Measurements from ENCODE around the gene KIF18A. TPM values are rescaled to one million over a fixed set of nuclear protein-coding genes. Genes with fewer than 3 reads are reported as not detected.
"Not testable (repeated sequence)": the region's sequence is repeated elsewhere in the genome, so short reads cannot be mapped to it uniquely, and the experiment has no call there.

KIF18A gene
- 10 to 100 TPM; 13.5 to 13.9 TPM for total RNA-seq

DNA sequence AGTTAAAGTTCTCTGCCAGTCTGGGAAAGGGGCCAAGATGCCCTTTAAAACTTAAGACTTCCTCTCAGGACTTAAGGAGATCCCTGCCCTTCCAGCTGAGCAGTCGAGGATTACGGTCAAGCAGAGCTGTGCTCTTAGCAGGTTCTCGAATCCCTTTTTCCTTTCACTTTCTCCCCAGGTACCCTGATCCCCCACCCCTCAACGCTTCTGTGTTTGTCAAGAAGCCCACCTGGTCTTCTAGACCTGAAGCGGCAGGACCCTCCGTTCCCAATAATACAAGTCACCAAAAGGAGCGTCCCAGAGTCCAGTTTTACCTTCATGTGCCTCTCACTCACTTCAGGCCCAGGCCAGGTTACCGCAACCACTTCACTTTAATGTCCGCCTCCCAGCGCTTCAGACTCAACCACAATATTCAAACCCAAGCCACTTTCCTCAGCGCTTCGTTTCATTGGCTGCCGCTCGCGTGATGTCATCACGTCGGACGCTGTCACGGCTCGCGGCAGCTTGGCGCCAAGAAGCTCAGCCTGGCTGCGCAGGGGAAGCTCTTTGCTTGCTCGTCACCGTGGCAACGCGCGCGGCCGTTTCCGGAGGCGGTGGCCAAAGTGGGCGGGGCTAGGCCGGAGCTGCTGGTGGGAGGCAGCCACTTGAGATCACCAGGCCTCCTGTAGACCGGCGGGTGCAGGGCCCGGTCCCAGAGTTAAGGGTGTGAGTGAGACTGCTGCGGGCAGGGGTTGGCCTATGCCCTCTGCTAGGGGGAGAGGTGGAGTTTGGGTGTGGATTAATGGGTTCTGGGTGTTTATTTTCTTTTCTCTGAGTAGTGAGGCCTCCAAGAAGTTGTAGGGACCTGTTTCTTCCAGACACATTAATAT lies at the start of gene KIF18A, which contains the start of gene METTL15:
Gene KIF18A (minus strand): TSS at position 407 of the 869 bp plus-strand sequence. CDS start 10,209 bp downstream, outside the sequence.
Gene METTL15 (plus strand): TSS at position 639 of the 869 bp plus-strand sequence. CDS start 4,947 bp downstream, outside the sequence.
- ChIA-PET CTCF (no interaction called here), POLR2A (interaction anchor here (1.2 kb wide), 1 partner anchor 28 kb away, joined by 4 read pairs; no protein-coding TSS in a partner anchor)

DNA sequence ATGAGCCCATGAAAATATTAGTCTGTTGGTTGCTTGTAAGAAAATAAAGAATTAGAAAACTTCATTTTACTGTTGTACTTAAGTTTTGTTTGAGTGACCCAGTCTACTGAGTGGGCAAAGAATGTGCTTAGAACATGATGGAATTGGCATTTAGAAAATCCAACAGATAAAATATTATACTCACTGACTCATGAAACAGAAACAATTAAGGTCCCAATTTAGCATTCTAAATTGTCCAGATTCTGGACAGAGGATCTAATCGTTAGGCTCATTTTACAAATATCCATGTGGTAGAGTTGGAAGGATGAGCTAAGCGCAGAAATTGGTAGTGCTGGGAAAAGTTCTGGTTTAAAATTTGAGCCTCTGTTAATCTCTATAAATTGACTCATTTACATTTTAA lies 45.6 kb upstream of the KIF18A start:
- ChIA-PET POLR2A (no interaction called here), CTCF (no interaction called here)

DNA sequence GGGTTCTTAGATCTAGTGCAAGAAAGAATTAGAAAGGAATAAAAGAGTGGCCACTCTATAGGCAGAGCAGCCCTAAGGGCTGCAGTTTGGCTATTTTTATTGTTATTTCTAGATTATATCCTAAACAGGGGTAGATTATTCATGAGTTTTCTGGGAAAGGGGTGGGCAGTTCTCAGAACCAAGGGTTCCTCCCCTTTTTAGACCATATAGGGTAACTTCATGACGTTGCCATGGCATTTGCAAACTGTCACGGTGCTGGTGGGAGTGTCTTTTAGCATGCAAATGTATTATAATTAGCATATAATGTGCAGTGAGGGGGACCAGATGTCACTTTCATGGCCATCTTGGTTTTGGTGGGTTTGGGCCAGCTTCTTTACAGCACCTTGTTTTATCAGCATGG lies 44.8 kb upstream of the KIF18A start:
- ChIA-PET POLR2A (no interaction called here), CTCF (no interaction called here)

- POLR2A ChIA-PET, result no interaction called here
- CTCF ChIA-PET, result no interaction called here
Measured at GRCh38 chr11:28146123-28146751, 38.3 kb upstream of the KIF18A start.

GRCh38 chr11:28144808-28145207 lies 36.9 kb upstream of the KIF18A start:
- CTCF ChIA-PET, result no interaction called here

DNA sequence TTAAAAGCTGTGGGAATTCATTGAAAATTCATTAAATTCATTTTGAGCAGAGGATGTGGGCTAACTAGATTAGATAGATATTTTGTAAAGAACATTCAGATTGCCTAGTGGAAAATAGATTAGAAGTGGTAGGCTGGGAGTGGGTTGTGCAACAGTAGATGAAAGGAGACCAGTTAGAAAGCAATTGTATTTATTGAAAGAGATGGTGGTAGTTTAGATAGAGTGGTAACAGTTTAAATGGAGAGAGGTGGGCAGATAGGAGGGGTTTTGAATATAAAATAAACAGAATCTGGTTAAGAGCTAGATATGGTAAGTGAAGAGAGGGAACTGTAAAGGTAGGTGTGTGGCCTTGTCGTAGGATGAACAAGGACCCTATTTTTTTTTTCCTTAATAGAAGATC lies 34.8 kb upstream of the KIF18A start:
- POLR2A ChIA-PET, result no interaction called here
- CTCF ChIA-PET, result no interaction called here

More at GRCh38 chr11:28144808-28145207, 36.9 kb upstream of the KIF18A start:
- POLR2A ChIA-PET, result no interaction called here

DNA sequence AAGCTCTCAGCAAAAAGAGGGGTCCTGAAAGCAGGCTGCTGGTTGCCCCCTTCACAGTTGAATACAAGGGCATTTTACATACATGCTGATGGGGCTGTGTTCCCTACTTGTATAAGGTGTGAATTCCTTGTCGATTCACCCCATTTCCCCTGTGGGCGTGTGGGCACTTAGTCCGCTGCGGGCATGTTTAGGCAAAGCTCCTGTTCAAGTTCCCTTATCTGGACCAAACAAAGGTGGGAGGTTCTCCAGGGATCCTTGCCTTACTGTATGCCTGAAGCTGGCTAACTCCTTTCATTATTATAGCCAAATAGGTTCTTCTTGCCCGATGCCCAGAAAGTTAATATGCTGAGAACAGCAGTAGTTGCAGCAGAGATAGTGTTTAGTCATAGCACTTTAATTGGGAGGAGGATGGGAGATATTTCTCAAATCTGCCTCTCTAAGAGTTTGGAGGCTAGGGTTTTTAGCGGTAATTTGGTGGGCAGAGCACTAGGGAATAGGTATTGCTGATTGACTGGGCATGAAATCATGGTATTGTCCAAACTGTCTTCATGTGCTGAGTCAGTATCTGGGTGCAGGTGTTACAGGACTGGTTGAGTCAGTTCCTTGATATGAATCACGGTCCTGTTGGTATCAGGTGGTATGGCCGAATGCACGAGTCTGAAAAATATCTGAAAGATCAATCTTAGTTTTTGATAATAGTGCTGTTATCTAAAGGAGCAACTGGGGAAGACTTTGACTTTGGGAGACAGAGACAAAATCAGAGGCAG lies 32.9 kb upstream of the KIF18A start:
- ChIA-PET POLR2A (no interaction called here), CTCF (no interaction called here)

DNA sequence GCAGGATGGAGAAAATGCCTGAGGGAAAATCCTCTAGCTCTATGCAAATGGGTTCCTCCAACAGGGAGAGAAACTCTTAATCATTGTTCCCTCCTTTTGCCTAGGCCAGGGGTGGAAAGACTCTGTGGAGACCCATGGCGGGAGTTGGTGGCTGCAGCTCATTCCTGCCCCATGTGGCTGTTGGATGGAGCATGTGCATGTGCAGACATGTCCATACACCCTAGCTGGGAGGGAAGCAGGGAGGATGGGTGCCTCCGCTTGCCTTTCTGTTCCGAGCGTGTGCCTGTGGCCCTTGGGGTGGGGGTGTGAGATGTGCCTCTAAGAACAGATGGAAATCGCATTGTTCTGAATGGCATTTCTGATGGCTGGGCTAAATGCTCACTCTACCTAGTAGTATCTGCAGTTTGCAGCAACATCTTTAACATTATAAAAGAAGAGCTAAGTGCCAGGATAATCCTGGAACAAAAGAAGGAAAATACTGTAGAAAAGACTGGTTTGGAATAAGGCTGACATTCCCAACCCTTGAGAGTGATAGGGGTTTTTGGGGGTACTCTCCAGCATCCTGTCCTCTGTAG lies 32.0 kb upstream of the KIF18A start:
- CTCF ChIA-PET, result no interaction called here
- POLR2A ChIA-PET, result no interaction called here

GRCh38 chr11:28137832-28138231 lies 29.9 kb upstream of the KIF18A start:
- CTCF ChIA-PET, result no interaction called here

DNA sequence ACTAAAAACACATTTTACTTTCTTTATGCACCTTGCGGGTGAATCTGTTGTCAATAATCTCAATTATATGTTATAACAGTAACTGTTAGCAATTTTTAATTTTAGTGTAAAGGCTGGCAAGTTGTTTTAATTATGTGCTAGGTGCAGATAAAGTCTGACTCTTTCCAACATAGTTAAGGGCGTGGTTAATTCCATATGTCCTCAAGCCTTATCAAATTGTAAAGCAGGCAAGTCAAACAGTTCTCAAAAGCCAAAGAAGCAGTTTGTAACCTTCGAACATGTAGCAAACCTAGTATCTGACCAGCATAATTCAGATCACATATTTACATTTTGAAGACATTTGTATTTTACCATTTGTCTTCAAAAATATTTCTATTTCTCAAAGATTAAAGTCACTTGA lies 29.4 kb upstream of the KIF18A start:
- CTCF ChIA-PET, result no interaction called here
- POLR2A ChIA-PET, result no interaction called here

More at GRCh38 chr11:28137832-28138231, 29.9 kb upstream of the KIF18A start:
- POLR2A ChIA-PET, result no interaction called here

DNA sequence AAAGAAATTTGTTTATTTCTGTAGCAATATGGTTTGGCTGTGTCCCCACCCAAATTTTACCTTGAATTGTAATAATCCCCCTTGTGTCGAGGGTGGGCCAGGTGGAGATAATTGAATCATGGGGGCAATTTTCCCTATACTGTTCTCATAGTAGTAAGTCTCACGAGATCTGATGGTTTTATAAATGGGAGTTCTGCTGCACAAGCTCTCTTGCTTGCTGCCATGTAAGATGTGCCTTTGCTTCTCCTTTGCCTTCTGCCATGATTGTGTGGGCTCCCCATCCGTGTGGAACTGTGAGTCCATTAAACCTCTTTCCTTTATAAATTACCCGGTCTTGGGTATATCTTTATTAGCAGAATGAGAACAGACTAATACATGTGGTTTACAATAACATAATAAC lies 28.2 kb upstream of the KIF18A start:
- CTCF ChIA-PET, POLR2A ChIA-PET: not testable (repeated sequence)

GRCh38 chr11:28133146-28133545 lies 25.2 kb upstream of the KIF18A start:
- ChIA-PET POLR2A (no interaction called here), CTCF (no interaction called here)

DNA sequence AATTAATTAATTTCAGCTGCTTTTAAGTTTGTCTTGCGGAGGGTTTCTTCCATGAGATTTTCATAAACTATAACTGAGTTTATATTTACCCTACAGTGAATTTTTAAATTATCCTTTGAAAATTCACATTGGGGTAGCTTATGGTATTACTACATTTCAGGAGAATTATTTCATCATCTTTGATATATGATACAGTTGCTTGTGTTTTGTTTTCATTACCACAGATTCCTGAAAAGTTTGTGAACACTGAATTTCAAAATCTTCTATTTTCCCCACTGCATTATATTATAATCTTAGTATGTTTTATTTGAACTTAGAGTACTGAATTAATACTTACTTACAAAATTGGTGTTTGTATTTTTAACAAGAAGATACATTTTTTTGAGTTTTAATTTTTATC lies 24.6 kb upstream of the KIF18A start:
- ChIA-PET POLR2A (no interaction called here), CTCF (no interaction called here)

- ChIA-PET CTCF (no interaction called here), POLR2A (no interaction called here)
Measured at GRCh38 chr11:28123151-28123581, 15.2 kb upstream of the KIF18A start.

- CTCF ChIA-PET, result no interaction called here
- POLR2A ChIA-PET, result no interaction called here
Measured at GRCh38 chr11:28117712-28118111, 9.8 kb upstream of the KIF18A start.

GRCh38 chr11:28114731-28115130 lies 6.8 kb upstream of the KIF18A start:
- ChIA-PET POLR2A (no interaction called here), CTCF (interaction anchor here (0.6 kb wide), 1 partner anchor 570 kb away, joined by 3 read pairs; no protein-coding TSS in a partner anchor)

DNA sequence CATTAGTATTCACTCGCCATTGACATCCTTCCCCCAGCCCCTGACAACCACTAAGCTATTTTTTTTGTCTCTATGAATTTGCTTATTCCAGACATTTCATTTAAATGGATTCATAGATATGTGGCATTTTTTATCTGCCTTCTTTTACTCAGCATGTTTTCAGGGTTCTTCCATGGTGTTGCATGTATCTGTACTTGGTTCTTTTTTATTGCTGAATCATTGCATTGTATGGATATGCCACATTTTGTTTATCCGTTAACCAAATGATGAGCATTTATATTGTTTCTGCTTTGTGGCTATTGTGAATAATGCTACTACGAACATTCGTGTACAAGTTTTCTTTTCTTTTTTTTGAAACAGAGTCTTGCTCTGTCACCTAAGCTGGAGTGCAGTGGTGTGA lies 6.2 kb upstream of the KIF18A start:
- POLR2A ChIA-PET, result no interaction called here

GRCh38 chr11:28110821-28111200 lies 2.9 kb upstream of the KIF18A start:
- ChIA-PET CTCF (no interaction called here), POLR2A (no interaction called here)

More for the DNA sequence above, 6.2 kb upstream of the KIF18A start:
- CTCF ChIA-PET, result interaction anchor here (0.6 kb wide), 1 partner anchor 56 kb away, joined by 4 read pairs; no protein-coding TSS in a partner anchor

DNA sequence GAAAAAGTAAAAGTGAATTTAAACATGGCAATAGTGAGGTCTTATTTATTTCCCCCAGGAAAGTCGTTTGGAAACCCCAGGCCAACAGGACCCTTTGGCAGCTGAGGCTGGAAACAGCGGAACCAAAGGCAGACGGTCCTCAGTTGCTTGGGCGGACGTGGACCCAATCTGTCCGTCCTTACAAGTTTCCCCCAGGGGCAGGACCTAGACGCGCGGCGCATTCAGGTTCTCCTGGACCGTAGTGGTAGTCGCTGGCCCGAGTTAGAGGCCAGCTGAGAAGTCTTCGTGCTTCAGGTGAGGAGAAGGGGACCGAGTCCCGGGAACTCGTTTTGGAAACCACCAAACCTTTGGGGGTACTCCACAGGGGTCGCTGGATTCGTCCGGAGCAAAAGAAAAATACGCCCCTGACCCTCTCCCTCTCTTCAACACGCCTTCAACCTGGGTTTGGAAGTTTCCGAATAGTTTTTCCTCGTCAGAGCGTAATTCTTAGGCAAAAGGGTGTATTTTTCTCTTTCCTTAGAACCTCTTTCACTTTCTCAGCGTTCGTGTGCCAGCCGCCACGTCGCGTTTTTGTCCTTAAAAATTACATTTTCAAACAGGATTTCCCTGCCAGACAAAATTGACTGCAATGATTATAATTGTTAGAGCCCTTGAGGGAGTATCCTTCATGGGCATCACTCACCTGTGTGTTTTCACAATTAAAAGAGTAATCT lies 2.3 kb upstream of the KIF18A start:
- POLR2A ChIA-PET, result no interaction called here
- CTCF ChIA-PET, result no interaction called here

GRCh38 chr11:28108958-28109357 lies 1.0 kb upstream of the KIF18A start:
- CTCF ChIA-PET, result no interaction called here
- POLR2A ChIA-PET, result no interaction called here

All from activated CD8-positive, alpha-beta memory T cell treated with anti-CD3 and anti-CD28 coated beads for 36 hours (primary cell).